ENCODE measurements around the gene MPZL2. TPM values are rescaled to one million over a fixed set of nuclear protein-coding genes. Genes with fewer than 3 reads are reported as not detected.

The MPZL2 gene
- total and polyA plus RNA-seq, 12 donors, result 4.0 to 23.4 (median 12.3) TPM

GRCh38 chr11:118241764-118242098, 22.4 kb downstream of the MPZL2 start:
- Histone ChIP-seq H3K4me1 (peaks cover 0 to 59% (median 19%) of the 10 kb centered on the region in 9 donors), H3K27me3 (no peaks in the 10 kb centered on the region), H3K27ac (peak overlapping the region in 8 of 10 donors; percentile 53 to 89 (median 64)), H3K36me3 (no peaks in the 10 kb centered on the region), H3K9me3 (no peaks in the 10 kb centered on the region), H3K4me3 (peak overlapping the region in 1 of 10 donors; percentile 25)
- intact Hi-C loops (cut with DNase I), result no loop called here
- ATAC-seq (peak in 2 of 8 donors; percentile 7 to 36), DNase-seq (no peak)
- no peak for TF ChIP-seq CTCF (IDR thresholded peaks at IDR 0.05)
- 87 to 94% methylated on average over 1 of the region's 1 CpG for WGBS, 2 donors

GRCh38 chr11:118240999-118241763, 22.9 kb downstream of the MPZL2 start:
- peak in 1 of 2 donors; percentile 20 for DNase-seq

GRCh38 chr11:118239509-118240205, 24.4 kb downstream of the MPZL2 start:
- ATAC-seq, result no peak

More at GRCh38 chr11:118240999-118241763, 22.9 kb downstream of the MPZL2 start:
- Histone ChIP-seq H3K4me3 (peak overlapping the region in 1 of 10 donors; percentile 25), H3K27ac (peak overlapping the region in 9 of 10 donors; percentile 53 to 89 (median 61)), H3K36me3 (no peaks in the 10 kb centered on the region), H3K9me3 (no peaks in the 10 kb centered on the region), H3K4me1 (peaks cover 0 to 65% (median 19%) of the 10 kb centered on the region in 9 donors), H3K27me3 (no peaks in the 10 kb centered on the region)
- intact Hi-C loops (cut with DNase I), result no loop called here
- ATAC-seq, result peak; percentile 54 to 96 (median 88)
- no peak for TF ChIP-seq CTCF (IDR thresholded peaks at IDR 0.05)
- WGBS, 2 donors, result 41 to 62% methylated on average over 9 of the region's 9 CpGs

More at GRCh38 chr11:118239509-118240205, 24.4 kb downstream of the MPZL2 start:
- intact Hi-C loops (cut with DNase I), result no loop called here
- DNase-seq, result no peak
- peak overlapping the region in 5 of 10 donors; percentile 21 to 79 (median 32) for H3K27ac ChIP-seq
- no peaks in the 10 kb centered on the region for H3K27me3 ChIP-seq
- H3K4me3 ChIP-seq, result peak overlapping the region in 1 of 10 donors; percentile 34
- WGBS, 2 donors, result 80 to 83% methylated on average over 5 of the region's 5 CpGs
- H3K4me1 ChIP-seq, result peaks cover 0 to 65% (median 19%) of the 10 kb centered on the region in 9 donors
- no peak for TF ChIP-seq CTCF (IDR thresholded peaks at IDR 0.05)
- peaks cover 0 to 9% (median 0%) of the 10 kb centered on the region in 9 donors for H3K36me3 ChIP-seq
- H3K9me3 ChIP-seq, result no peaks in the 10 kb centered on the region
